Fibroblast of mammary gland (primary cell): ENCODE results near the gene IL2RA.

Experiments used
- DNase-seq: peaks from one replicate; pipeline ENCODE4 v3.0.0-alpha.2; 2010; ENCODE audit warnings: low read depth
- H3K4me3 ChIP-seq: 2 replicates; pipeline ENCODE4 v1.5.1; 2011; ENCODE audit warnings: low read depth, mild to moderate bottlenecking, low read length, moderate library complexity; ENCODE audit not compliant: control insufficient read depth
- TF ChIP-seq, protein P1 (sequence below): conservative IDR thresholded peaks from 2 replicates; pipeline ENCODE4 v1.5.1; 2011; ENCODE audit warnings: low read depth, low read length, inconsistent platforms; ENCODE audit not compliant: control insufficient read depth, insufficient read depth

Gene IL2RA

DNA sequence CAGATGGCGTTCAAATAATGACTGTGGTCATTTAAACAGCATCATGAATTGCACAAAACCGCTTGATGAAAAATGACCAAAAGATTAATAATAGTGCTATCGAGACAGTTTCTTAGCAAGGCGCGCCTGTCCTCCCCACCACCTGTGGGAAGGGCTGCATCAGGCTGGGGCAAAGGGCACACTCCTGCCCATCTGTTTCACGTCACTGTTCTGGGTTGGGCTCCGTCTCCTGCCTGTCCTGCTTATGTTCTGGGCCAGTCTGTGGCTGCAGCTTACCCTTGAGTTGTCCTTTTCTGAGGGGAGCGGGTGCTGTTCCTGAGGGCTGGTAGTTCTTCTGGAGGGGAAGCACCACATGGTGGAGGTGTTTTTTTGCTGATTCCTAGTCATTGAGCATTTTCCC, 40.0 kb upstream of the IL2RA start:
- TF ChIP-seq, protein P1, sequence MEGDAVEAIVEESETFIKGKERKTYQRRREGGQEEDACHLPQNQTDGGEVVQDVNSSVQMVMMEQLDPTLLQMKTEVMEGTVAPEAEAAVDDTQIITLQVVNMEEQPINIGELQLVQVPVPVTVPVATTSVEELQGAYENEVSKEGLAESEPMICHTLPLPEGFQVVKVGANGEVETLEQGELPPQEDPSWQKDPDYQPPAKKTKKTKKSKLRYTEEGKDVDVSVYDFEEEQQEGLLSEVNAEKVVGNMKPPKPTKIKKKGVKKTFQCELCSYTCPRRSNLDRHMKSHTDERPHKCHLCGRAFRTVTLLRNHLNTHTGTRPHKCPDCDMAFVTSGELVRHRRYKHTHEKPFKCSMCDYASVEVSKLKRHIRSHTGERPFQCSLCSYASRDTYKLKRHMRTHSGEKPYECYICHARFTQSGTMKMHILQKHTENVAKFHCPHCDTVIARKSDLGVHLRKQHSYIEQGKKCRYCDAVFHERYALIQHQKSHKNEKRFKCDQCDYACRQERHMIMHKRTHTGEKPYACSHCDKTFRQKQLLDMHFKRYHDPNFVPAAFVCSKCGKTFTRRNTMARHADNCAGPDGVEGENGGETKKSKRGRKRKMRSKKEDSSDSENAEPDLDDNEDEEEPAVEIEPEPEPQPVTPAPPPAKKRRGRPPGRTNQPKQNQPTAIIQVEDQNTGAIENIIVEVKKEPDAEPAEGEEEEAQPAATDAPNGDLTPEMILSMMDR: no peak
- DNase-seq: no peak
- H3K4me3 ChIP-seq: no peak overlapping the region

GRCh38 chr10:6101181-6101580, 39.0 kb upstream of the IL2RA start:
- TF ChIP-seq, protein P1: no peak
- DNase-seq: no peak
- H3K4me3 ChIP-seq: no peak overlapping the region

- H3K4me3 ChIP-seq: no peak overlapping the region
- no peak for DNase-seq
- TF ChIP-seq, protein P1: no peak
Observed at GRCh38 chr10:6100370-6100769, 38.2 kb upstream of the IL2RA start.

GRCh38 chr10:6098156-6098555, 36.0 kb upstream of the IL2RA start:
- TF ChIP-seq, protein P1: no peak
- no peak for DNase-seq
- no peak overlapping the region for H3K4me3 ChIP-seq

DNA sequence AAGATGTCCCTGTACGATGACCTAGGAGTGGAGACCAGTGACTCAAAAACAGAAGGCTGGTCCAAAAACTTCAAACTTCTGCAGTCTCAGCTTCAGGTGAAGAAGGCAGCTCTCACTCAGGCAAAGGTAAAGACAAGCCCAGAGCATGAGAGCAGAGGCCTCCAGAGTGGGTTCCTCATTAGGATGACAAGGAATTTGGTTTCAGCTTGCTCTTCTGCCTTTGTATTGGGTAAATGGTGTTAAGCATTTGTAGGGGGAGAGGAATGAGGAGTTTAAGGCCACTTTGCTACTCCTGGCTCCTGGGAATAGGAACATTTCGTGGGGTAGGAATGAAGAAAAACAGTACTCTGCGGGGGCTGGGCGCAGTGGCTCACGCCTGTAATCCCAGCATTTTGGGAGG, 34.9 kb upstream of the IL2RA start:
- TF ChIP-seq, protein P1: no peak
- no peak for DNase-seq
- no peak overlapping the region for H3K4me3 ChIP-seq

GRCh38 chr10:6095810-6096570, 33.8 kb upstream of the IL2RA start:
- DNase-seq: peak; percentile 39
- no peak overlapping the region for H3K4me3 ChIP-seq
- TF ChIP-seq, protein P1: no peak

DNA sequence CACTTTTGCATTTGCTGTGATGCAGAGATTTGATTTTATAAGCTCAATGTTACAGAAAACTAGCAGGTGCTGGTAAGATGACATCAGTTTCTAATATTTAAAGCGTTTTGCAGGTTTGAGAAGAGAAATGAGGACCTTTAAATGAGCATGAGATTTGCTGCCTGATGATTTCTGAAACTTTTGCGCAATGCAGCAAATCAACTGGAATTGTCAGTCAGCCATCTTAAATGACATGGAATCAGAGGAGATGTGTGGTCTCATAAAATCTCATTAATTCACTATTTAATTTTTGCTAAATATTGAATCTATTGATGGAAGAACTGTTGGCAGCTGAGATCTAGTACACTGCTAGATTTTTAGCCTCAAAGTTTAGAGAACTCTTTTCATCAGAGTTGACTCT, 30.6 kb upstream of the IL2RA start:
- DNase-seq: no peak
- no peak overlapping the region for H3K4me3 ChIP-seq
- TF ChIP-seq, protein P1: no peak
